HEK293 (cell line): Measurements from ENCODE around the gene DDX49.
A peak's percentile ranks its signal among the peaks of the same experiment; 100 is the strongest.

Experiments used
- CTCF ChIA-PET: fragments of 350-600 bp; formaldehyde crosslinking; extraction: SDS; loops from one replicate; lab custom pipeline; 2021; ENCODE audit warnings: antibody characterized with exemption; lab: Yijun Ruan, JAX
- POLR2A ChIA-PET: fragments of 300-600 bp; formaldehyde crosslinking; extraction: SDS; loops from one replicate; lab custom pipeline; 2020; ENCODE audit warnings: antibody characterized with exemption, inconsistent platforms; lab: Yijun Ruan, JAX
- H3K27ac ChIP-seq: fragments of 200-500 bp; sonication (Bioruptor generic); 2 replicates; pipeline ENCODE4 v1.5.1; 2014; ENCODE audit warnings: low read depth, low read length, control low read depth, inconsistent platforms; ENCODE audit errors: extremely low read depth
- H3K36me3 ChIP-seq, 2 experiments: fragments of 200-500 bp in 1 of 2; sonication (Bioruptor generic) in 1 of 2; 1 replicate in 1 of 2; 2 replicates in 1 of 2; pipeline ENCODE4 v1.5.1; 2014 to 2017; ENCODE audit warnings: inconsistent platforms in 2 of 2, low read length in 2 of 2; ENCODE audit not compliant: control insufficient read depth in 2 of 2, insufficient read depth in 1 of 2
- H3K4me1 ChIP-seq: fragments of 200-500 bp; sonication (Bioruptor generic); 2 replicates; pipeline ENCODE4 v1.5.1; 2014; ENCODE audit warnings: mild to moderate bottlenecking, low read length, inconsistent platforms; ENCODE audit not compliant: control insufficient read depth, insufficient read depth
- H3K4me3 ChIP-seq: 2 replicates; pipeline ENCODE4 v1.5.1; 2011; ENCODE audit warnings: low read depth, mild to moderate bottlenecking, control low read depth, low read length, moderate library complexity
- H3K9me3 ChIP-seq: fragments of 200-500 bp; sonication (Bioruptor generic); 2 replicates; pipeline ENCODE4 v1.5.1; 2014; ENCODE audit warnings: low read depth, low read length, inconsistent platforms; ENCODE audit not compliant: control insufficient read depth, insufficient read depth
- BCL11A ChIP-seq: fragments of 450-650 bp; formaldehyde crosslinking; IDR thresholded peaks from 2 replicates; pipeline ENCODE4 v1.5.1; 2016; ENCODE audit warnings: low read depth, missing biosample characterization, missing genetic modification characterization
- EGR2 ChIP-seq: fragments of 450-650 bp; formaldehyde crosslinking; IDR thresholded peaks from 2 replicates; pipeline ENCODE4 v1.5.1; 2016; ENCODE audit warnings: low read depth, missing biosample characterization, missing genetic modification characterization
- GLIS1 ChIP-seq: fragments of 450-650 bp; formaldehyde crosslinking; IDR thresholded peaks from 2 replicates; pipeline ENCODE4 v1.5.1; 2016; ENCODE audit warnings: missing biosample characterization, missing genetic modification characterization
- PBX3 ChIP-seq: sonication (generic); formaldehyde crosslinking; IDR thresholded peaks from 2 replicates; pipeline ENCODE4 v1.8.1; 2022; ENCODE audit warnings: mild to moderate bottlenecking, moderate library complexity, missing genetic modification reagents
- SP3 ChIP-seq: fragments of 450-650 bp; formaldehyde crosslinking; IDR thresholded peaks from 2 replicates; pipeline ENCODE4 v1.5.1; 2016; ENCODE audit warnings: missing biosample characterization, missing genetic modification characterization
- ZBTB20 ChIP-seq: fragments of 450-650 bp; formaldehyde crosslinking; IDR thresholded peaks from 2 replicates; pipeline ENCODE4 v1.5.1; 2016; ENCODE audit warnings: missing biosample characterization, missing genetic modification characterization
- ZBTB21 ChIP-seq: fragments of 450-650 bp; formaldehyde crosslinking; IDR thresholded peaks from 2 replicates; pipeline ENCODE4 v1.5.1; 2017; ENCODE audit warnings: missing biosample characterization, missing genetic modification characterization
- ZBTB44 ChIP-seq: fragments of 450-650 bp; IDR thresholded peaks from 2 replicates; pipeline ENCODE4 v1.5.1; 2018; ENCODE audit warnings: missing biosample characterization, mild to moderate bottlenecking, missing genetic modification characterization
- ZFHX2 ChIP-seq: fragments of 450-650 bp; formaldehyde crosslinking; conservative IDR thresholded peaks from 2 replicates; pipeline ENCODE4 v1.5.1; 2016; ENCODE audit warnings: missing biosample characterization, missing genetic modification characterization
- ZFP41 ChIP-seq: fragments of 450-650 bp; formaldehyde crosslinking; IDR thresholded peaks from 2 replicates; pipeline ENCODE4 v1.5.1; 2016; ENCODE audit warnings: missing biosample characterization, missing genetic modification characterization, borderline replicate concordance
- ZIC2 ChIP-seq: fragments of 450-650 bp; formaldehyde crosslinking; IDR thresholded peaks from 2 replicates; pipeline ENCODE4 v1.5.1; 2016; ENCODE audit warnings: missing biosample characterization, missing genetic modification characterization
- ZNF132 ChIP-seq: fragments of 450-650 bp; formaldehyde crosslinking; IDR thresholded peaks from 2 replicates; pipeline ENCODE4 v1.5.1; 2017; ENCODE audit warnings: missing biosample characterization, missing genetic modification characterization, borderline replicate concordance
- ZNF140 ChIP-seq: fragments of 450-650 bp; formaldehyde crosslinking; IDR thresholded peaks from 2 replicates; pipeline ENCODE4 v1.5.1; 2016; ENCODE audit warnings: missing biosample characterization, missing genetic modification characterization
- ZNF16 ChIP-seq: fragments of 450-650 bp; formaldehyde crosslinking; IDR thresholded peaks from 2 replicates; pipeline ENCODE4 v1.5.1; 2016; ENCODE audit warnings: low read depth, missing biosample characterization, missing genetic modification characterization
- ZNF211 ChIP-seq: fragments of 450-650 bp; formaldehyde crosslinking; IDR thresholded peaks from 2 replicates; pipeline ENCODE4 v1.5.1; 2016; ENCODE audit warnings: low read depth, missing biosample characterization, missing genetic modification characterization
- ZNF266 ChIP-seq: fragments of 450-650 bp; formaldehyde crosslinking; IDR thresholded peaks from 2 replicates; pipeline ENCODE4 v1.5.1; 2016; ENCODE audit warnings: missing biosample characterization, missing genetic modification characterization, low read depth
- ZNF354C ChIP-seq: fragments of 450-650 bp; formaldehyde crosslinking; IDR thresholded peaks from 2 replicates; pipeline ENCODE4 v1.5.1; 2016; ENCODE audit warnings: missing biosample characterization, missing genetic modification characterization, low read depth, borderline replicate concordance
- ZNF398 ChIP-seq: fragments of 450-650 bp; formaldehyde crosslinking; IDR thresholded peaks from 2 replicates; pipeline ENCODE4 v1.5.1; 2017; ENCODE audit warnings: missing biosample characterization, missing genetic modification characterization
- ZNF48 ChIP-seq: fragments of 450-650 bp; formaldehyde crosslinking; IDR thresholded peaks from 2 replicates; pipeline ENCODE4 v1.5.1; 2016; ENCODE audit warnings: missing biosample characterization, missing genetic modification characterization
- ZNF501 ChIP-seq: fragments of 450-650 bp; formaldehyde crosslinking; IDR thresholded peaks from 2 replicates; pipeline ENCODE4 v1.5.1; 2016; ENCODE audit warnings: missing biosample characterization, missing genetic modification characterization
- ZNF571 ChIP-seq: fragments of 450-650 bp; formaldehyde crosslinking; IDR thresholded peaks from 2 replicates; pipeline ENCODE4 v1.5.0; 2017; ENCODE audit warnings: missing biosample characterization, missing genetic modification characterization
- ZNF639 ChIP-seq: fragments of 450-650 bp; formaldehyde crosslinking; IDR thresholded peaks from 2 replicates; pipeline ENCODE4 v1.5.1; 2016; ENCODE audit warnings: missing biosample characterization, missing genetic modification characterization
- ZNF664 ChIP-seq: fragments of 450-650 bp; formaldehyde crosslinking; IDR thresholded peaks from 2 replicates; pipeline ENCODE4 v1.5.1; 2016; ENCODE audit warnings: missing biosample characterization, missing genetic modification characterization
- ZSCAN30 ChIP-seq: fragments of 450-650 bp; IDR thresholded peaks from 2 replicates; pipeline ENCODE4 v1.5.1; 2018; ENCODE audit warnings: missing biosample characterization, mild to moderate bottlenecking, missing genetic modification characterization, moderate library complexity

DDX49 gene

GRCh38 chr19:18905058-18905456 lies 14.5 kb upstream of the DDX49 start:
- TF ChIP-seq GLIS1 (tag by site-specific recombination) (peak; percentile 72), ZNF16 (tag by site-specific recombination) (no peak), ZSCAN30 (tag by site-specific recombination) (no peak), ZNF266 (no peak), ZBTB44 (tag by site-specific recombination) (no peak)
- ChIA-PET POLR2A (no interaction called here), CTCF (interaction anchor here (0.9 kb wide), 1 partner anchor 9 kb away, joined by 3 read pairs; the partner anchor contains the start of gene CERS1)
- no peaks in the 10 kb centered on the region for H3K9me3 ChIP-seq
- no peak overlapping the region for H3K4me3 ChIP-seq
- H3K27ac ChIP-seq: no peak overlapping the region
- H3K36me3 ChIP-seq: peaks cover 0 to 75% of the 10 kb centered on the region in 2 experiments; a peak in 2 of 3 replicates
- H3K4me1 ChIP-seq: no peaks in the 10 kb centered on the region

- Histone ChIP-seq H3K4me3 (no peak overlapping the region), H3K9me3 (no peaks in the 10 kb centered on the region)
- TF ChIP-seq ZNF140 (tag by site-specific recombination): no peak
- peak; percentile 67 for TF ChIP-seq ZFHX2
- no peak for TF ChIP-seq ZFP41 (tag by site-specific recombination)
- no peak for TF ChIP-seq ZIC2
- peak; percentile 69; the same call in 1 of the 2 replicates for TF ChIP-seq EGR2 (tag by site-specific recombination)
- TF ChIP-seq, all 188 proteins: peak for 2
- H3K4me1 ChIP-seq: no peaks in the 10 kb centered on the region
- ChIA-PET CTCF (interaction anchor here (0.6 kb wide), 1 partner anchor 87 kb away, joined by 3 read pairs; no protein-coding TSS in a partner anchor), POLR2A (no interaction called here)
- no peak overlapping the region for H3K27ac ChIP-seq
- H3K36me3 ChIP-seq: peaks cover 0 to 75% of the 10 kb centered on the region in 2 experiments; a peak in 2 of 3 replicates
Measured at GRCh38 chr19:18905513-18906236, 13.8 kb upstream of the DDX49 start.

GRCh38 chr19:18906605-18907519 lies 12.7 kb upstream of the DDX49 start:
- POLR2A ChIA-PET: interaction anchor here (0.8 to 2.1 kb wide), 2 partner anchors 8 to 12 kb away, joined by 6 to 9 read pairs; partner anchors contain the start of genes COPE and DDX49
- CTCF ChIA-PET: interaction anchor here (0.6 kb wide), 1 partner anchor 209 kb away, joined by 3 read pairs; no protein-coding TSS in a partner anchor
- Histone ChIP-seq H3K27ac (no peak overlapping the region), H3K36me3 (peaks cover 0 to 72% of the 10 kb centered on the region in 2 experiments; a peak in 2 of 3 replicates), H3K9me3 (no peaks in the 10 kb centered on the region), H3K4me3 (no peak overlapping the region), H3K4me1 (no peaks in the 10 kb centered on the region)
- TF ChIP-seq ZBTB21 (tag by site-specific recombination) (no peak), ZNF501 (no peak), ZNF132 (tag by site-specific recombination) (no peak), ZNF664 (tag by site-specific recombination) (no peak), ZNF48 (no peak), BCL11A (tag by site-specific recombination) (no peak), ZBTB20 (tag by site-specific recombination) (no peak), ZNF354C (tag by site-specific recombination) (no peak), ZNF211 (tag by site-specific recombination) (no peak), ZNF639 (no peak), ZFHX2 (no peak), ZNF398 (tag by site-specific recombination) (no peak), ZNF571 (no peak), PBX3 (CRISPR knock-in tag) (no peak), SP3 (tag by site-specific recombination) (no peak)
